ENCODE measurements around the gene LRP1-AS.

The LRP1-AS gene

DNA sequence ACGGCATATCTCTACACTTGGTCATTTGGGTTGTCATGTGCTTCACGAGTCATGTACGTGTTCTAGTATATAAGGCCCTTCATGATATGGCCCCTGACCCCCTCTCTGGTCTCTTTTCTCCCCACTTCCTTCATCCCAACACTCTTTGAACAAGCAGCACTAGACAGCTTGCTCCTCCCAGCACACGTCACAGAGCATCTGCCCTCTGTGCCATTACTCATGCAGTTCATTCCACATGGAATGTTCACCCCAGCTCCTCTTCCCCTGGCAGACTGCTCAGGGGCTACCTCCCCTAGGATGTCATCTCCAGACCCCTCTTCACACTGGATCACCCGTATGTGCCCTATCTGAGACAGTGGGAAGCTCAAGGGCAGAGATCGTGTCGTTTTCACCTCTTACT is 14.1 kb upstream of the LRP1-AS start:
- no peak for DNase-seq (ENCODE audit: extremely low read depth in 1 of 2, low read depth in 1 of 2)

DNA sequence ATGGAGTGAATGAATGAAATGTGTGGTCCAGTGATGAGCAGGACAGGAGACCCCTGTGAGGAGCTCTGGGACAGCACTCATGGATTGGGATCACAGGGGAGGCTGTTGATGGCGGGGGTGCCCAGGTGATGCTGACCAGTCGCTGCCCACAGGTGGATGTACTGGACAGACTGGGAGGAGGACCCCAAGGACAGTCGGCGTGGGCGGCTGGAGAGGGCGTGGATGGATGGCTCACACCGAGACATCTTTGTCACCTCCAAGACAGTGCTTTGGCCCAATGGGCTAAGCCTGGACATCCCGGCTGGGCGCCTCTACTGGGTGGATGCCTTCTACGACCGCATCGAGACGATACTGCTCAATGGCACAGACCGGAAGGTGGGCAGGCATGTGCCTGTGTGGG is 13.3 kb upstream of the LRP1-AS start:
- no peak for DNase-seq (ENCODE audit: extremely low read depth in 1 of 2, low read depth in 1 of 2)

DNA sequence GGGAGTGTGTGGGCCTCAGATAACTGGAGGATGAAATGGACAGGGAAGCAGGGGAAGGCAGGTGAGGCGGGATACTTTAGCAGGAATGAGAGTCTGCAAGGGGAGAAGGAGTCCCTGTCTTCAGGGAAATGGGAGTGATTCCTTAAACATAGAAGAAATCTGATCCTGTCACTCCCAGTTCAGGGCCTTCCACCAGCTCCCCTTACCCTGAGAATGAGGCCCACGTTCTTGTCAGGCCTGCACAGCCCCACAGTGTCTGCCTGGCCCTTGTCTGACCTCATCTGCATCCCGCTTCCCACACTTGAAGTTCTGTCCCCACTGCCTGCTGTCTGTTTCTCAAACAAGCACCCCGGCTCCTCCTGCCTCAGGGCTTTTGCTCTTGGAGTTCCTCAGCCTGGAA is 12.6 kb upstream of the LRP1-AS start:
- no peak for DNase-seq (ENCODE audit: extremely low read depth in 1 of 2, low read depth in 1 of 2)

DNA sequence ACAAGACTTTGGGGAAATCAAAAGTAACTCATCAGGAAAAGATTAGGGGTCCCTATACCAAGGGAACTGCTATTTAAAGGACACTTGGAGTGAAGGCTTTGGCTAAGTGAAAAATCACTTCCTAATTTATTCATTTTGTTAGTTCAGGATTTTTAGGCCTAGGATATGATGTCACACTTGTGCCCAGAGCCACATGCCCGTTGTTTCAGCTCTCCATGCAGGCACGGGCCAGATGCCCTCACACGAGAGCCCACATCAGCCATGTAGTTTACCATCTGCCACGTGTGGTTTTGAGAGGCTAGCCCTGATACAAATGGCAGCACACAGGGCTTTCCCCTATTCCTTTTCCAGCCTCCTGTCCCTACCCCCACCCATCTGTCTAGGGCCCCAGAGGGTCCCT is 11.9 kb upstream of the LRP1-AS start:
- DNase-seq (ENCODE audit: extremely low read depth in 1 of 2, low read depth in 1 of 2): no peak

DNA sequence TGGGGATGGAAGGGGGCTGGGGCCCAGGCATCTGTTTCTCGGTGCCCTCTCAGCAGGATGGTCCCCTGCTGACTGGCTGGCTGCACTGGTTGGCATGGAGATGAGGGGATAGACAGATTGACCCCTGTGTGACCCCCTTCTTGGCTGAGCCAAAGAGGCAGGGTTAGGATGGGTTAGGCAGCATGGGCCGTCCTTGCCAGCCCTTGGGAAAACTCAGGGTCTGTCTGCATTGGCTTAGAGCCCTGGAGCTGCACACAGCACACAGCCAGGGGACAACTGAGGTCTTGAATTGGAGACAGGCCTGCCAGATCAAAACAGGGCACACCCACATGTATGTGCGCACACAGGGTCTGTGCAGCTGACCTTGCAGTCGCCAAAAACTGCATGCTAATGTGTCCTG is 11.2 kb upstream of the LRP1-AS start:
- DNase-seq (ENCODE audit: extremely low read depth in 1 of 2, low read depth in 1 of 2): no peak

DNA sequence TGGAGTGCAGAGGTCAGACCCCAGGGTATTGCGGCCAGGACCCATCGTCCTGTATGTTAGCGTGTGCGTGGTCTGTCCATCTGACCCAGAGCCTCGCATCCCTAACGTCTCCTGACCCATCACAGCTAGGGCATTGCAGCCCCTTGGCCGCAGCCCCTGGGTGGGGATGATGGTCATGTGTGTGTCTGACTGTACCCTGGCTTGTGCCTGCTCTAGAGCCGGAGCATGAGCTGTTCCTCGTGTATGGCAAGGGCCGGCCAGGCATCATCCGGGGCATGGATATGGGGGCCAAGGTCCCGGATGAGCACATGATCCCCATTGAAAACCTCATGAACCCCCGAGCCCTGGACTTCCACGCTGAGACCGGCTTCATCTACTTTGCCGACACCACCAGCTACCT is 10.8 kb upstream of the LRP1-AS start:
- DNase-seq (ENCODE audit: extremely low read depth in 1 of 2, low read depth in 1 of 2): no peak

DNA sequence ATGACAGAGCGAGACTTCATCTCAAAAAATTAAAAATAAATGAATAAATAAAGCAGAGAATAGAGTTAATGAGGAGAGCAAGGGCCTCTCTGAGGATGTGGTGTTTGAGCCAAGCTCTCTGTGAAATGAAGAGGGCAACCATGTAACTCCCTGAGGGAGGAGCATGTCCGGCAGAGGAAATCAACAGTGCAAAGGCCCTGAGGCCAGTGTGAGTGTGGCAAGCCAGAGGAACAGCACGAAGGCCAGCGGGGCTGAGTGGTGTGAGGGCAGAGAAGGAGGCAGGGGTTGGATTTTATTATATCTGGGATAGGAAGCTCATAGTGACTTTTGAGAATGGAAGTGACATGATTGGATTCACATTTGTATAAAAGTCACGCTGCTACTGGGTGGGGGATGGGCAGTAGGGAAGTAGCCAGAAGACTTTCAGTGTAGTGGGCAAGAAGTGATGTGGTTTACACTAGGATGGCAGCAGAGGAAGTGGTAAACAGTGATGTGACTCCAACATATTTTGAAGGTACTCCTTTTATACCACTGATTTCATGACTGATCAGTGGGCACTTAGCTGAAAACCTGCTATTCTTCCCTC is 10.3 kb upstream of the LRP1-AS start:
- DNase-seq (ENCODE audit: extremely low read depth in 1 of 2, low read depth in 1 of 2): no peak

DNA sequence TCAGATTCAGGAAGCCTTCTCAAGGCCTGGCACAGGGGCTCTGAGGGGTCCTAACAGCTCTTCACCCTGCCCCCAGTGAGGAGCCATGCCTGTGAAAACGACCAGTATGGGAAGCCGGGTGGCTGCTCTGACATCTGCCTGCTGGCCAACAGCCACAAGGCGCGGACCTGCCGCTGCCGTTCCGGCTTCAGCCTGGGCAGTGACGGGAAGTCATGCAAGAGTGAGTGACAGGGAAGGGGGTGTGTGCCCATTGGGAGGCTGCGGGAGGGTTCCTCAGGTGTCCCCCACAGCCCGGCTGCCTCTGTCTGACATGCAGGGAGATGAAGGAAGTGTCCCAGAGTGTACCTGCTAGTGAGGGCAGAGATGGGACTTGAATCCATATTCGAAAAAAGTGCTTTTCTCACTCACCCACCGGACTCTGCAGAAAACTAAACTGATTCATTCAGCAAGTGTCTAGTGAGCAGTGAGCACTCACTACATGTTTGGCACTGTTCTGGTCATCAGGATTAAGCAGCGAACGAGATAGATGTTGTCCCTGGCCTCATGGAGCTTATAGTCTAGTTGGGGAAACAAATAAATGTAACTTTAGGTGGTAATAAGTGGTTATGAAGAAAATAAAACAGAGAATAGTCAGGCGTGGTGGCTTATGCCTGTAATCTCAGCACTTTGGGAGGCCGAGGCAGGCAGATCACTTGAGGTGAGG is 9.4 kb upstream of the LRP1-AS start:
- no peak for DNase-seq (ENCODE audit: extremely low read depth in 1 of 2, low read depth in 1 of 2)

DNA sequence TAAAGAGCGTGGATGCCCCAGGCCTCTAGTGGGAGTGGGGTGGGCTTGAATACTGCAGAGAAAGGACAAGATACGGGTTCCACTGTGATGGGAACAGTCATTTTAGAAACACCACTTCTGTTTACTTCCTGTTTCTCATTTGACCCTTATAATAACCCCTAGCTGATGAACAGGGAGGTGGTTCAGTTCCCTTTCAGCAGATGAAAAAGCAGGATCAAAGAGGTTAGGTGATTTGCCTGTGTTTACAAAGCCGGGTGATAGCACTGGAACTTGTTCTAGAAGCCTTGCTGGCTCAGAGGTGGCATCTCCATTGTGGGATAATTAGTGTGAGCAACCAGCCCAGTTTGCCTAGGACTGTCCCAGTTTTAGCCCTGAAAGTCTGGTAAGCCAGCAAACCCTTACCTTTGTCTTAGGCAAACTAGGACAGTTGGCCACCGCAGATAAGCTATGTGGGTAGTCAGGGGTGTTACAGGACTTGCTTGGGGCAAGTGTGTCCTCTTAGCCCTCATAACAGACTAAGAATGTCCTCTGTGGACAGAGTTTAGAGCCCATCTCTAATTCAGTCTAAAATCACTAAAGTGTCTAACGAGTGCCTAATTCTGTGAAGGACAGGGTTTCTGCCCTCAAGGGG is 7.5 kb upstream of the LRP1-AS start:
- no peak for DNase-seq (ENCODE audit: extremely low read depth in 1 of 2, low read depth in 1 of 2)

DNA sequence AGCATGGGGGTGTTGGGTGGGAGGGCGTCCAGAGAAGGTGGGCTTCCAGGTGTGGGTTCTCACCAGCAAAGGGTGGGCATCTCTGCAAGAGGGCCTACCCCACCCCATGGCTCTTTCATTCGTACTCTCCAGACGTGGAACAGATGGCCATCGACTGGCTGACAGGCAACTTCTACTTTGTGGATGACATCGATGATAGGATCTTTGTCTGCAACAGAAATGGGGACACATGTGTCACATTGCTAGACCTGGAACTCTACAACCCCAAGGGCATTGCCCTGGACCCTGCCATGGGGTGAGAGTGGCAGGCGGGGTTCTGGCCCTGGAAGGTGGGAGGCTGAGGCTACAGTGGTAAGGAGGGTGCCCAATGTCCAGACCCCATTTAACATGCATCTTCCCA is 6.7 kb upstream of the LRP1-AS start:
- no peak for DNase-seq (ENCODE audit: extremely low read depth in 1 of 2, low read depth in 1 of 2)

DNA sequence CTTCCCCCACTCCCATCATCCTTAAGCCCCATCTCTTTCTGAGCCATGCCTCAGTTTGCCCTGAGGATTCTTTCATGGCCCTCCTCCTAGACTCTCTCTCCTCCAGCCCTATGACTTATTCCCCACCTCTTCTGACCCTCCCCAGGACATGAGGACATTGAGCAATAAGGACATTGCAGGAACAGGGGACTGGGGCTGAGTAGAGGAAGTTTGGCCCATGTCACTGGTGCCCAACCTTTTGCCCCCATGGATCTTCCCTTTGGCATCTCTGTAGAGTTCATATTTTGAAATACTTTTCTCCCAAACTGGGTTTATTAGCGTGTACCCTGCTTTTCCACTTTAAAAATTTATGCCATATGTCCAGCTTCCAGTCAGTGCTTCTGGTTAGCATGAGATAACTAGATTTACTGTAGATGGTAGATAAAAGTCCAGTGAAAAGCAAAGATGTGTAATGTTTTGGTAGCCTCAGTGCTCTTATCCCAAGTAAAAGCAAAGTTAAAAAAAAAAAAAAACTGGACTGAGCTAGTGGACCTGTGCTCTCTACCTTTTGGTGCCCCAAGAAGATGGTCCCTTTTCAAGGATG is 6.1 kb upstream of the LRP1-AS start:
- DNase-seq (ENCODE audit: extremely low read depth in 1 of 2, low read depth in 1 of 2): no peak

DNA sequence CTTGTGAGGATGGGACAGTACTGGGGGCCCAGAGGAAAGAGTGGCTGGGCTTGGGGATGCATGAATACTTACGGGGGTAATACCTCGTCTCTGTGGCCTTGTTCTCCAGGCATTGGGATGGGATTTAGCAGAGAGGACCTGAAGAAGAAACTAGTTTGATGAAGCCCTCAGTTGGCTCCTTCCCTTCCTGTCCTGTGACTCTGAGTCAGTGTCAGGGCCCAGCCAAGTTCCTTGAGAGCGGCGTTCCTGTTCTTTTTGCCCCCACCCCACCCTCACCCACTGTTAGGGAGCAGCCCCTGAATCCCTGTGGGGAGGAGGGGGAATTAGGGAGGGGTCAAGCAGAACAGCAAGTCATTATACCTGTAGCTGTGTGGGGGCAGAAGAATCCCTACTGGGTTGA is 5.2 kb upstream of the LRP1-AS start:
- no peak for DNase-seq (ENCODE audit: extremely low read depth in 1 of 2, low read depth in 1 of 2)

DNA sequence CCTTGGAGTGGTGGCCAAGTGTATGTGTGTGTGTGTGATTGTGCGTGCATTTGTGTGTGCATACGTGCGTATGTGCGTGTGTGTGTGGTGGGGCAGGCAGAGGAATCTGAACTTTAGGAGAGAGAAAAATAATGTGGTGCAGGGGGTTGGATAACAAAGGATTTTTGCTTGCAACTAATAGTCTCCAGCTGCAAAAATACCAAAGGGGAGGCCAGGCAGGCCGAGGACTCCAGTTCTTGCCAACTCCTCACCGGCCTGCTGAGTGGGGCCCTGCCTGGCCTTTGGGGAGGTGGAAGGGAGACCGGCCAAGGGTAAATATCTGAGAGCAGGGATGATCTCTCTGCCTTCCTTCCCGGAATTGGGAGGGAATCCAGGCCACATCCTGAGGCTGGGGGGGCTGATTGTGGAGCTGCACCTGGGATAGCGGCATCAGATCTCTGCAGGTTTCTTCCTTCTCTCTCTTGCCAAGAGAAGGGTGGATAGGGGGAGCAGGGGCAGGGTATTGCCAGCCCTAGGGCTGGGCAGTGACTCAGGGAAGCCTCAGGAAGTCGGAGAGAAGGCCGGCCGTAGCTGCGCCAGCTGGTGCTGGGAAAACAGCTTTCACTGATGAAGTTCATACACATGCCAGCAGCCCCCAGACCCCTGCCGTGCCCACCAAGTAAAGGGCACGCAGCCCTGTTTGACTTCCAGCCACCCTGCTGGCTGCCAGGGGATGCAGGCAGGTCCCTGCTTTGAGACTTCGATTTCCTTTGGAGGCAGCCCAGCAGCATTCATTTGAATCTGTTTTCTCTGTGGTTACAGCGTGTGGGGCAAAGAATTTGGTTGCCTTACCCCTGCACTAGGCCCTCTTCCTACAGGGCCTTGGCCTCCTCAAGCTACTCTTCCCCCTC is 4.6 kb upstream of the LRP1-AS start:
- no peak for DNase-seq (ENCODE audit: extremely low read depth in 1 of 2, low read depth in 1 of 2)

DNA sequence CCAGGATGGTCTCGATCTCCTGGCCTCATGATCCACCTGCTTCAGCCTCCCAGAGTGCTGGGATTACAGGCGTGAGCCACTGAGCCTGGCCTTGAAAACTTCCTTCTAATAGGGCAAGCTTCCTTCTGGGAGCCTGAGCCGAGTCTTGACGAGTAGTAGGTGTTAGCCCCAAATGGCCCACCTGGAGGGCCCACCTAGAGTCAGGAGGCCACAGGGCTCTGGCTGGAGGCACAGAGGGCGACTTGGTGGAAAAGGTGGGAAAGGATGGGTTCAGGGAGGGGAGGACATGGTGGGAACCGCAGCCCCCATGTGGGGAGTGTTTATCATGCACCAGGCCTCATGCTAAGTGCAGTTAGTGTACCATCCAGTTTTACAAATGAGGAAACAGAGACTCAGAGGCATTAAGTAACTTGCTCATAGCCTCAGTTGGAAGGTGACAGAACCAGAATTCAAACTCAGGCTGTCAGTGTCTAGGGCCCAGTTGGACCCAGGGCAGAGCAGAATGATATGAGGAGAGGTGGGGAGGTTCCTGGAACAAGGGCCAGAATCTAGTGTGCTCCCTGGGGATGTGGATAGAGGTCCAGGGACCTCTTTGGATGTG is 3.1 kb upstream of the LRP1-AS start:
- DNase-seq (ENCODE audit: extremely low read depth in 1 of 2, low read depth in 1 of 2): no peak

DNA sequence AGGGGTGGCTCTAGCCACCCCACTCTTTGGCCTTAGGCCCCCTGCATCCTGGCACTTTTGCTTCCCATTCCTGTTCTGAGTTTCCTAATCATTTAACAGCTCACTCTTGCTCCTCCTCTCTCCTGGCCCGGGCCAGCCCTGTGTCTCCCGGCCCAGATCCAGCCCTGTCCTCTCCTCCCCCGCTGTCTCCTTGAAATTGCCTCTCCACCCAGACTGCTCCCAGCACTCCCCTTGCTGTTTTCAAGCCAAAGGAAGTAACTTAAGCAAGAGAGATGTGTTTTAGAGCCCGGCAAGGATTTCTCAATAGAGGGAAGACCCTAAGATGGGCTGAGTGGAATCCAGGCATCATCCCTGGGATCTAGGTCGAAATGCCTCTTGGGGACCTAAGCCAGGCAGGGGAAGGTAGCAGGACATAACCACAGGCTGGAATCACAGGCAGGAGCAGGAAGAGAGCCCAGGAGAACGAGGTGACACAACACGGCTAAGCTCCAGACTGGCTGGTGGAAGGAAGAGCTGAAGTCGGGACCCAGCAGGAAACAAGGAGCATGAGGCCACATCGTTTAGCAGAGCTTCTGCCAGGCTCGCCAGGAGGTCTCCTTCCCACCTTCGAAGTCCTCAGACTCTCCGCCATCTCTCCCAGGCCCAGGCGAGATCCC is 2.0 kb upstream of the LRP1-AS start:
- DNase-seq (ENCODE audit: extremely low read depth in 1 of 2, low read depth in 1 of 2): no peak

DNA sequence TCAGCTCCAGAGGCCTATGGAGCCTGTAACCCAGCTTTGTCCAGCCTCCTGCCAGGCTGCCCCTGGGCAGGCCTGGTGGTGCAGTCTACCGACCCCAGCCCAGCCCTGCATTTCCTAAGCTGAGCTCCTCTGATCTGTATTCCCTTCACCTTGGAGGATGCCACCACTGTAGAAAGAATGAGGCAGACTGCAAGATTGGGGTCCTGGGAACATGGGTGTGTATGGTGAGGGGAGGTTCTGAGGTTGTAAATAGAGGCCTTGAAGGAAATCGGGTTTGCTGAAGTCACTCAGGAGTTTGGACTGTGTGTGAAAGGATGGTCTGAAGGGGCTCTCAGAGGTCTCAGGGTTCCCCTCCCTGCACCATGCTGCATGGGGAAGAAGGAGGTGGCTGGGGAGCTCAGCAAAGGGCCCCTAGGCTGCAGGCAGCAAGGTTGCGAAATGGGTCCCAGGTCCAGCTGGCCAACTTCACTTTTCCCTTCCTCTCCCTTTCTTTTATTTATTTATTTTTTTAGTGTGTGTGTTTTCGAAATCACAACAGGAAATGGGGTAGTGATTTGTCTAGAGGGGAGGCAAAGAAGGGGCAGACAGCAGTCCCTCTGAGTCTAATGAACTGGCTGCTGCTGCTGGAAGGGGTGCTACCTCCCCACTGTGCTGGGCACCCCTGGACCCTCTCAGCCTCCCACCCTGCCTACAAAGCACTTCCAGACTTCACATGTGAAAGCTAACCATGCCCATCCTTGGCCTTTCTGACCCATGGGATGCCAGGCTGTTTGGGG is 1.2 kb upstream of the LRP1-AS start:
- DNase-seq (ENCODE audit: extremely low read depth in 1 of 2, low read depth in 1 of 2): no peak

DNA sequence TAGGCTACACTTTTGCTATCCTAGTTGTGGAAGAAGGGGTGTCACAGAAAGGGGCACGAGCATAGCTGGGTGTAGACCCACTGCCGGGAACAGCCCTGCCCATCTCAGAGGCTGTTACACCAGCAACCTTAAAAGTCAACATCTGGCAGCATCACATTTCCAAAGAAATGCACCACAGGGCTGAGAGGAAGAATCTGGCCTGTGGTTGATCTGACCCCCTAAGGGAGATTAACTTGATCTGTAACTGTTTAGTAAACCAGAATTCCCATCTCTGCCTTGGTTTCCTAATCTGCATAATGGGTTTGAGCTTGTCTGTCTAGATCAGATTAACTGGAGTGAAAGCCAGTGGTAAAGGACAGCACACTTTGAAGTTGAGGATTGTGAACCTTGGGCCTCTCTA is 1.3 kb downstream of the LRP1-AS start:
- DNase-seq (ENCODE audit: extremely low read depth in 1 of 2, low read depth in 1 of 2): no peak

DNA sequence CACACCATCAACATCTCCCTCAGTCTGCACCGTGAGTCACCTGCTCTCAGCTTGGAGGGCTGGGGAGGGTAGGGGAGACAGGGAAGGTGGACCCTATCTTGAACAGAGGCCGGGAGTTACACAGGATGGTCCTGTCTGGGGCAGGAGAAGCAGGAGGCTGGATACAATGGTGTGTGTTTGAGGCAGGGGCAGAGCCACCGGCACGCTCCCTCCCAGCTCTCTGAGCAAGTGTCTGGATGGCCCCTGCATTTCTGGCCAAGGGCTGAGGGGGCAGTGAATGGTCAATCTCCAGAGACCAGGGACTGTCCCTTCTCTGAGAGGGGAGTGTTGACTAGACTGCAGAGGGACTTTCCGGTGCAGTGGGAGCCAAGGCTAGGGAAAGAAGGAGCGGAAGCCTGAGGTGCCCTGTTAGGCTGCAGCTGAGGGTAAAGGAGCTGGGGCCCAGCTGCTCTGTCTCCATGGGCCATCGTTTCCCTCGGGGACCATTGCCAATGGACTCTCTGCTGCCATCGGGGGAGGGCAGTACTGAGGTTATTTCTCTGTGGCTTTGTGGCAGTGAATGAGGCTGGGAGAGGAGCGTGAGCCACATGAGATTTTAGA is 1.9 kb downstream of the LRP1-AS start:
- no peak for DNase-seq (ENCODE audit: extremely low read depth in 1 of 2, low read depth in 1 of 2)

DNA sequence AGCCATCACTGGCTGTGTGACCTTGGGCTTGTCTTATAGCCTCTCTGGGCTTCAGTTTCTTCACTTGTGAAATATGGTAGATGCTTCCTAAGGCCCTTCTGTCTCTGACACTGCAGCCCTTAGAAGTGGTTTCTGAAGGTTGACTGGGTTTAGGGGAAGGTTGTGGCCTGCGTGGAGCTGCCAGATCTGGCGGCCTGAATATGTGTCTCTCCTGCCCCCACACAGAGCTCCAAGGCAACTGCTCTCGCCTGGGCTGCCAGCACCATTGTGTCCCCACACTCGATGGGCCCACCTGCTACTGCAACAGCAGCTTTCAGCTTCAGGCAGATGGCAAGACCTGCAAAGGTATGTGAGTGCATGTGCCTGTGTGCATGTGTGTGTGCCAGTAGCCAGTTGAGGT is 4.0 kb downstream of the LRP1-AS start:
- no peak for DNase-seq (ENCODE audit: extremely low read depth in 1 of 2, low read depth in 1 of 2)

Measured in stimulated activated CD8-positive, alpha-beta memory T cell treated with anti-CD3 and anti-CD28 coated beads, Interleukin-7, amount 100 ng/mL, for 48 hours (primary cell).